Dendritic cell treated with granulocyte-macrophage colony-stimulating factor and Interleukin-4, amounts not matched to agents 40 ng/mL and 50 ng/mL, for 4 days (primary cell): ENCODE measurements around the gene UMOD.

ENCODE experiments used
- H3K27ac Mint-ChIP-seq: one replicate; pipeline ENCODE4 v1.8.0; 2022; ENCODE audit warnings: mild to moderate bottlenecking, mixed read lengths
- H3K27me3 Mint-ChIP-seq: one replicate; pipeline ENCODE4 v1.8.0; 2022; ENCODE audit warnings: mild to moderate bottlenecking, mixed read lengths
- H3K36me3 Mint-ChIP-seq: one replicate; pipeline ENCODE4 v1.8.0; 2022; ENCODE audit warnings: low read depth, mixed read lengths
- H3K4me1 Mint-ChIP-seq: one replicate; pipeline ENCODE4 v1.8.0; 2022; ENCODE audit warnings: low read depth, mixed read lengths
- H3K4me3 Mint-ChIP-seq: one replicate; pipeline ENCODE4 v1.8.0; 2022; ENCODE audit warnings: mild to moderate bottlenecking, moderate library complexity, mixed read lengths
- H3K9me3 Mint-ChIP-seq: one replicate; pipeline ENCODE4 v1.8.0; 2022; ENCODE audit warnings: mixed read lengths
- intact Hi-C: fragments of 100-400 bp; cut with micrococcal nuclease; formaldehyde crosslinking; loops from one replicate; pipeline ENCODE4 v1.15.0; 2022

The UMOD gene

DNA sequence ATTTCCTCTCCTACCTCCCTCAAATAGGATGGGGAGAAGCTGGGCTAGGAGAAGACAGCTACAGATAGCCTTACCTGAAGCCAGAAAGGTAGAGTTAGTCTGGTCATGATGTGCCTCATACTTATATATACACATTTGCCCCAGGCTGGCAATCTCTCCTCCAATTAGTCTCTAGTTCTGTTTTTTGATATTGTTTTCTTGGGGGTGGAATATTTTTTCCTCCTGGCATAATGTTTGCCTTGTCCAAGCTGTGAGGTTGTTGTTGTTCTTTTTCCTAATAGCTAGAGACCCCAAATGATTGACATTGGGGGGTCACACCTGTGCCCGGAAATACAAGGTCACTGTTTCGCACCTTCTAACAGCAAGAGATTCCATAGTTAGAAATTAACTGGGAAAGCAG lies at the start of gene UMOD:
Gene UMOD (minus strand): TSS at position 101 of the 400 bp plus-strand sequence. CDS start 1,978 bp downstream, outside the sequence.
- no peaks in the 10 kb centered on the region for H3K36me3 Mint-ChIP-seq
- H3K27ac Mint-ChIP-seq, result no peak within 1 kb of the TSS
- peaks cover 12% of the 10 kb centered on the region for H3K27me3 Mint-ChIP-seq
- H3K9me3 Mint-ChIP-seq, result no peaks in the 10 kb centered on the region
- H3K4me3 Mint-ChIP-seq, result no peak within 1 kb of the TSS
- intact Hi-C loops, result no loop called here
- H3K4me1 Mint-ChIP-seq, result no peaks in the 10 kb centered on the region

- no peaks in the 10 kb centered on the region for H3K4me1 Mint-ChIP-seq
- no peaks in the 10 kb centered on the region for H3K36me3 Mint-ChIP-seq
- H3K9me3 Mint-ChIP-seq, result no peaks in the 10 kb centered on the region
- H3K4me3 Mint-ChIP-seq, result no peak overlapping the region
- no peak overlapping the region for H3K27ac Mint-ChIP-seq
- peaks cover 12% of the 10 kb centered on the region for H3K27me3 Mint-ChIP-seq
- intact Hi-C loops, result no loop called here
Observed at GRCh38 chr16:20401475-20402016, 49.0 kb upstream of the UMOD start.

GRCh38 chr16:20401066-20401465 lies 48.6 kb upstream of the UMOD start:
- H3K27me3 Mint-ChIP-seq, result peaks cover 14% of the 10 kb centered on the region
- intact Hi-C loops, result no loop called here
- H3K4me3 Mint-ChIP-seq, result no peak overlapping the region
- no peaks in the 10 kb centered on the region for H3K4me1 Mint-ChIP-seq
- no peak overlapping the region for H3K27ac Mint-ChIP-seq
- H3K36me3 Mint-ChIP-seq, result no peaks in the 10 kb centered on the region
- no peaks in the 10 kb centered on the region for H3K9me3 Mint-ChIP-seq

GRCh38 chr16:20399185-20399584 lies 46.7 kb upstream of the UMOD start:
- no peaks in the 10 kb centered on the region for H3K4me1 Mint-ChIP-seq
- H3K9me3 Mint-ChIP-seq, result no peaks in the 10 kb centered on the region
- no peak overlapping the region for H3K27ac Mint-ChIP-seq
- no peaks in the 10 kb centered on the region for H3K36me3 Mint-ChIP-seq
- peaks cover 14% of the 10 kb centered on the region for H3K27me3 Mint-ChIP-seq
- intact Hi-C loops, result no loop called here
- no peak overlapping the region for H3K4me3 Mint-ChIP-seq

GRCh38 chr16:20398603-20399002 lies 46.1 kb upstream of the UMOD start:
- no peaks in the 10 kb centered on the region for H3K36me3 Mint-ChIP-seq
- peaks cover 12% of the 10 kb centered on the region for H3K27me3 Mint-ChIP-seq
- H3K27ac Mint-ChIP-seq, result no peak overlapping the region
- intact Hi-C loops, result no loop called here
- H3K9me3 Mint-ChIP-seq, result no peaks in the 10 kb centered on the region
- H3K4me3 Mint-ChIP-seq, result no peak overlapping the region
- H3K4me1 Mint-ChIP-seq, result peaks cover 5% of the 10 kb centered on the region

- H3K27me3 Mint-ChIP-seq, result peaks cover 4% of the 10 kb centered on the region
- H3K36me3 Mint-ChIP-seq, result no peaks in the 10 kb centered on the region
- intact Hi-C loops, result no loop called here
- no peaks in the 10 kb centered on the region for H3K9me3 Mint-ChIP-seq
- H3K27ac Mint-ChIP-seq, result no peak overlapping the region
- H3K4me3 Mint-ChIP-seq, result no peak overlapping the region
- H3K4me1 Mint-ChIP-seq, result peaks cover 5% of the 10 kb centered on the region
Observed at GRCh38 chr16:20397468-20398074, 45.1 kb upstream of the UMOD start.

DNA sequence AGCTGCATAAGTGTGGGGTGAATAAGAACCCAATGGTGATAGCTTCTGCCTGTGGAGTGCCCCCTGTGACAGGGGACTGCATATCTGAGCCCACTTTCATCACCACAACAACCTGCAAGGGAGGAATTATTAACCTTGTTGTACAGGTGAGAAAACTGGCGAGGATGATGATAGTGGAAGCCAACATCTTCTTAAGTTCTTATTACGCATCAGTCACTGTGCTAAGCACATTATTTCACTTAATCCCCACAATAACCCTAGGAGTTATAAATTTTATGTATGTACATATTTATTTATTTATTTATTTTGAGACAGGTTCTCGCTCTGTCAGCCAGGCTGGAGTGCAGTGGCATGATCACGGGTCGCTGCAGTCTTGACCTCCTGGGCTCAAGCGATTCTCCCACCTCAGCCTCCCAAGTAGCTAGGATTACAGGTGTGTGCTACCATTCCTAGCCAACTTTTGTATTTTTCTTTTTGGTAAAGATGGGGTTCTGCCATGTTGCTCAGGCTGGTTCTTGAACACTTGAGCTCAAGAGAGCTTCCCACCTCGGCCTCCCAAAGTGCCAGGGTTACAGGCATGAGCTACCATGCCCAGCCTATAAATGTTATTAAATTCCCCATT lies 44.4 kb upstream of the UMOD start:
- intact Hi-C loops, result no loop called here

DNA sequence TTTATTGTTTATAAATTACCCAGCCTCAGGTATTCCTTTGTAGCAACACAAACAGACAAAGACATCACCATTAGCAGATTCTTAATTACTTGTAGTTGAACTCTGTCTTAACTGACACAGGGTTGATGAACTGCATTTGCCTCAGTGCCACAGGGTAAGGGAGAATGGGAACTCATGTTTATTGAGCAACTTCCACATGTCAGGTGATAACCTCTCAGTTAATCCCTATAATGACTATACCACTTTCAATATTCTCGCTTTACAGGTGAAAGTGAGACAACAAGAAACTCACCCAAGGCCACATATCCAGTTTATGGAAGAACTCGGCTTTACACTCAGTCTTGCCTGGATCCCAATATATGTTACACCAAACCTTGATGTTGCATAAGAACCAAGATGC lies 43.4 kb upstream of the UMOD start:
- Mint-ChIP-seq H3K4me1 (peaks cover 5% of the 10 kb centered on the region), H3K9me3 (no peaks in the 10 kb centered on the region), H3K27me3 (peaks cover 4% of the 10 kb centered on the region), H3K4me3 (no peak overlapping the region), H3K36me3 (no peaks in the 10 kb centered on the region), H3K27ac (no peak overlapping the region)
- intact Hi-C loops, result no loop called here

More for the DNA sequence above, 44.4 kb upstream of the UMOD start:
- H3K36me3 Mint-ChIP-seq, result no peaks in the 10 kb centered on the region
- no peak overlapping the region for H3K4me3 Mint-ChIP-seq
- H3K27me3 Mint-ChIP-seq, result peaks cover 4% of the 10 kb centered on the region
- H3K27ac Mint-ChIP-seq, result no peak overlapping the region
- peaks cover 5% of the 10 kb centered on the region for H3K4me1 Mint-ChIP-seq
- no peaks in the 10 kb centered on the region for H3K9me3 Mint-ChIP-seq

- Mint-ChIP-seq H3K4me3 (no peak overlapping the region), H3K27ac (no peak overlapping the region), H3K27me3 (peaks cover 3% of the 10 kb centered on the region), H3K4me1 (peaks cover 5% of the 10 kb centered on the region), H3K9me3 (no peaks in the 10 kb centered on the region), H3K36me3 (no peaks in the 10 kb centered on the region)
- intact Hi-C loops, result no loop called here
Observed at GRCh38 chr16:20393801-20394577, 41.5 kb upstream of the UMOD start.

DNA sequence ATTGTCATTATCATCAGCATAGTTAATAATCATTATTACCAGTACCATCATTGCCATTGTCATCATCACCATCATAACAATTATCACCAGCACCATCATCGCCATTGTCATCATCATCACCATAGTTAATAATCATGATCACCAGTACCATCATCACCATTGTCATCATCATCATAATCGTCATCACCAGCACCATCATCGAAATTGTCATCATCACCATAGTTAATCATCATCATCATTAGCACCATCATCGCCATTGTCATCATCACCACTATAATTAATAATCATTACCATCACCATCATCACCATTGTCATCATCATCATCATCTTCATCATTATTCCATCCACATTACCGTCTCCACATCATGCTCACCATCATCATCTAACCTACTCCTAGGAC lies 38.5 kb upstream of the UMOD start:
- Mint-ChIP-seq H3K4me1 (peaks cover 5% of the 10 kb centered on the region), H3K4me3 (no peak overlapping the region), H3K27ac (no peak overlapping the region), H3K36me3 (no peaks in the 10 kb centered on the region), H3K9me3 (no peaks in the 10 kb centered on the region), H3K27me3 (peaks cover 15% of the 10 kb centered on the region)
- intact Hi-C loops, result no loop called here

DNA sequence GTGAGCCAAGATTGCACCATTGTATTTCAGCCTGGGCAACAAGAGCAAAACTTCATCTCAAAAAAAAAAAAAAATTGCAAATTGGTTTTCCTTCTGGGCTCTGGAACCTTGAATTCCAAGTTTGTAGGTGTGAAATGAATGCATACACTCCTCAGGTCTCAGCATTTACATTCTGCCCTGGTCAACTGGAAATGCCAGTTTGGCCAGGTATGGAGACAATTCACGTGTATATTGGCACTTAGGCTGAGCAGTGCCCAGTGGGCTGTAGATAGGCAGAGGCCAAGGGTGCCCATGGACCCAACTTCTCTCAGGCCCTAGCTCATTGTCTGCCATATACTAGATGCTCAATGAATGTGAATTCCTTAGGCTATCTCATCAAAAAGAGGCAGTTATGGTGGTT lies 36.3 kb upstream of the UMOD start:
- H3K4me3 Mint-ChIP-seq, result no peak overlapping the region
- H3K36me3 Mint-ChIP-seq, result no peaks in the 10 kb centered on the region
- intact Hi-C loops, result loop anchor here (5.0 kb wide), 1 partner anchor 318 kb away; no protein-coding TSS in a partner anchor
- peaks cover 3% of the 10 kb centered on the region for H3K4me1 Mint-ChIP-seq
- H3K27ac Mint-ChIP-seq, result no peak overlapping the region
- no peaks in the 10 kb centered on the region for H3K9me3 Mint-ChIP-seq
- peaks cover 22% of the 10 kb centered on the region for H3K27me3 Mint-ChIP-seq

- intact Hi-C loops, result loop anchor here (5.0 kb wide), 1 partner anchor 319 kb away; no protein-coding TSS in a partner anchor
- no peaks in the 10 kb centered on the region for H3K4me1 Mint-ChIP-seq
- H3K27me3 Mint-ChIP-seq, result peaks cover 22% of the 10 kb centered on the region
- no peaks in the 10 kb centered on the region for H3K9me3 Mint-ChIP-seq
- H3K27ac Mint-ChIP-seq, result no peak overlapping the region
- H3K36me3 Mint-ChIP-seq, result no peaks in the 10 kb centered on the region
- no peak overlapping the region for H3K4me3 Mint-ChIP-seq
Observed at GRCh38 chr16:20387978-20388377, 35.5 kb upstream of the UMOD start.

- Mint-ChIP-seq H3K27ac (no peak overlapping the region), H3K27me3 (peaks cover 24% of the 10 kb centered on the region), H3K4me1 (no peaks in the 10 kb centered on the region), H3K9me3 (no peaks in the 10 kb centered on the region), H3K4me3 (no peak overlapping the region), H3K36me3 (no peaks in the 10 kb centered on the region)
- intact Hi-C loops, result loop anchor here (5.0 kb wide), 1 partner anchor 321 kb away; no protein-coding TSS in a partner anchor
Observed at GRCh38 chr16:20385844-20386832, 33.6 kb upstream of the UMOD start.
